GM13977 (cell line): Measurements from ENCODE around the gene CCNQ.

Experiments
- DNase-seq: peaks from one replicate; pipeline ENCODE4 v3.0.0; 2012; ENCODE audit warnings: low spot score
- CTCF ChIP-seq: IDR thresholded peaks from 2 replicates; pipeline ENCODE4 v1.5.1; 2012; ENCODE audit warnings: mild to moderate bottlenecking, control low read depth; ENCODE audit not compliant: insufficient read depth; ENCODE audit errors: extremely low read depth, missing control alignments
- in situ Hi-C: fragments of 300-500 bp; cut with MboI; formaldehyde crosslinking; loops from one replicate; pipeline ENCODE4 v1.12.0; 2022; ENCODE audit warnings: low sequenced_read_pairs, low pct_unique_long_range_greater_than_20kb, mixed read lengths, inconsistent platforms; ENCODE audit not compliant: unreplicated experiment

Gene CCNQ

DNA sequence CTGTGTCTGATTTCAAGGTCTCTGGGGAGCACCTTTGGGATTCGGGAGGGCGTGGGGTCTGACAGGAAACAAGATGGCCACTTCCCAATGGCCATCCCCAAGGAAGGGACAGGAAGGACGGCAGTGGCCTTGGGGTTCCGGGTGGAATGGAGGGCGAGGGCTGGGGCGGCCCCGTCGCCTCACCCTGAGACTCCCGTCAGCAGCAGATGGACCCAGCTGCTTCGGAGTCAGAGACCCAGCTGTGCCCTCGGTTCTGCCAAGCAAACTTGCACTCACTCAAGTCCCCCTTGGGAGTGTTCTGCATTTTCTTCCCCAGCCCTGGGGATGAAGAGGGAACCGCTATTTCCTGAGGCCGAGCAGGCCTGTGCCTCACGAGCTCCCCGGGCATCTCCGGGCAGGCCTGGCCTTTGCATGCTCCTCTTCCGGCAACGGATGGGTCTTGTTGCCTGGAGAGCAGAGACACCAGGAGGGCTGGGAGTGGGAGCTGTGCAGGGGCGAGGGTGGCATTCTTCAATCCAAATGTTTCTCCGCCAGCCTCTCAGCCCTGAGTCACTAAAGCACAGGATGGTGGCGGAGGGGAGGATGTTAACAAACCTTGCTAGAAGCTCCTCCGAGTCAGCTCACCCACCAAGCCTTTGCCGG is 41.2 kb upstream of the CCNQ start:
- TF ChIP-seq CTCF = no peak
- in situ Hi-C loops = no loop called here
- peak; percentile 20 for DNase-seq

DNA sequence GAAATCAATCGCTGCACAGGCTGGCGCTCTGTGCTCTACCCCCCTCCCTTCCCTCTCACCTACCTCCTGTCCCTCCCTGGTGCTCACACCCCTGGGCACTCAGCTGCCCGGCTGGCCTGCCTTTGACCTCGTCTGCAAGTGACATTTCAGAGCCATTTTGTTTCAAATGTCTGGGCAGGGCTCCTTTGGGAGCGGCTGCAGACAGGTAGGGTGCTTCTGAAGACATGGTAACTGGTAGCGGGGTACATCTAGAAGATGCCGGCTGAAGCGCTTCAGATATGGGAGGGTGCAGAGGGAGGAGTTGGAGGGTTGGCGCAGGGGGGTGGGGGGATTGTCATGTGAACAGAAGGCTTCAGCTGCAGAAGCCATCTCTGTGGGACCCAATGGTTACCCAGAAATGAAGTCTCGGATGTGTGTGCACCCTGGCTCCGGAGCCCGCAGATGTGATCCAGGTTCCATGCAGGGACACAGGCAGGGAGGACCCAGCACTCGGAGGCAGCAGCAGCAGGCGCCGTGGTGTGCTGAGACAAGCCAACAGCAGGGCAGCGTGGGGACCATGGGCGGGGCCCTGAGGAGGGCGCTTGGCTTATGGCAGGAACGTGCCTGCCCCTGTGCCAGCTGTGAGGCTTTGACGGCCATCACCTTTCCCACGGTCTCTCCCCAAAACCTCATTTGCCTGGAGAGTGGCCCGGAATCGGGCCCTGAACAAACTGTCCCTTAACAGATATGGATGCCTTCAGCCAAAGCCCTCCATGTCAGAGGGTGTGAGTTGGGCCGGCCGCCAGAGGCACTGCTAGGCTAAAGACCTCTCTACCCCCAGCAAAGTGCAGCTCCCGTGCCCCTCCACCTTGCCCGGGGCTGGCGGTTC is 40.5 kb upstream of the CCNQ start:
- DNase-seq = peak; percentile 14
- no peak for TF ChIP-seq CTCF
- in situ Hi-C loops = no loop called here

DNA sequence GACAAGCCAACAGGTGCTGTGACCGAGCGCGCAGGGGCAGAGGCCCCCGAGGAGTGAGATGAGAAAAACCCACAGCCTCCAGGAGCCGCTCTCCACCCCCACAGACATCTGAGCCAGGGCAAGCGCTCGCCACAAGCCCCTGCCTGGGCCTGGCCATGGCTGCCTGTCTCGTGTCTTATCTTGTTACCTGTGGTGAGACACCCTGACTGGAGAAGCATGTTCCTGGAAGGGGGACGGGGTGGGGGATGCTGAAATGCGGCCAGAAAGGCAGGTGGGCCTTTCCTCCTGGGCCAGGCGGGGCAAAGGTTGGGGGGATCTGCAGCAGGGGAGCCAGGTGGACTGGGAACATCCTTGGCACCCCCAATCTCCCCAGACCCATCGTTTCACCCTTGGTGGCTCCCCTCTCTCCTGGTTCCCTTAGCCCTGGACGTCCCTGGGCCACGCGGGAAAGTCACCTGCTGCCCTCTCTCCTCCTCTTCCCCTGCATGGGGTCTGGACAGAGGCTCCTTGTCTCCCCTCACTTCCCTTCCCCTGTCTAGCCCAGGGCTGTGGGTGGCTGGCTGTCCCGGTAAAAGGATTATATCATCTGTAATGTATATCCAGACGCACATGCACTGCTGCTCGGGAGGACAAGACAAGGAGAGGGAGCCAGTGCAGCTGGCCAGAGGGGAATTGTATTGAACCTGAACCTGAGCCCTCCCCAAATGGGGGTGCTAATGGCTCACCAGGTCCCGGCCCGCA is 39.7 kb upstream of the CCNQ start:
- DNase-seq = peak; percentile 6
- TF ChIP-seq CTCF = no peak
- in situ Hi-C loops = no loop called here

- peak; percentile 11 for DNase-seq
- TF ChIP-seq CTCF = no peak
- in situ Hi-C loops = no loop called here
Observed at GRCh38 chrX:153638041-153638371, 39.1 kb upstream of the CCNQ start.

GRCh38 chrX:153637121-153638040 is 38.4 kb upstream of the CCNQ start:
- no peak for TF ChIP-seq CTCF
- in situ Hi-C loops = no loop called here
- DNase-seq = no peak

DNA sequence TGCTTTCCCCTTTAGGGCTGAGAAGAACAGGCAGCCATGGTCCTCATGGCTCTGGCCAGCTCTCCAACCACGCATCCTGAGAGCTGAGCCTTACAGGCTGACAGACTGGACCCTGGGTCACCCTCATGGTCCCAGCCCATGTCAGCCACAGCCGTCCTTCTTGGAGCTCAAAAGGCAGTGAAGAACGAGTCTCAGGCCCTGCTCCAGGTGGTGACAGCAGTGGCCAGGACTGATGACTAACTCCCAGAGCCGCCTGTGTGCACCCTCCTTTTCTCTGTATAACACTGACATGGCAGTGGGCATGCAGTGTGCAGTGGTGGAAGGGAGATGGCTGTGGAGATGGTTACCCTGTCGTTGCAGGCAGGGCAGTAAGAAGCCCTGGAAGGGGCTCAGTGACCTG is 37.8 kb upstream of the CCNQ start:
- TF ChIP-seq CTCF = no peak
- no peak for DNase-seq
- in situ Hi-C loops = no loop called here
